ENCODE results near the gene RUNDC3A. TPM values are rescaled to one million over a fixed set of nuclear protein-coding genes. Genes with fewer than 3 reads are reported as not detected.

The RUNDC3A gene
- total and polyA plus RNA-seq, 2 of the 8 experiments (the other 6 are each of a cell fraction or from before 2014, with no cell fraction given): 6.4 to 13.8 TPM

DNA sequence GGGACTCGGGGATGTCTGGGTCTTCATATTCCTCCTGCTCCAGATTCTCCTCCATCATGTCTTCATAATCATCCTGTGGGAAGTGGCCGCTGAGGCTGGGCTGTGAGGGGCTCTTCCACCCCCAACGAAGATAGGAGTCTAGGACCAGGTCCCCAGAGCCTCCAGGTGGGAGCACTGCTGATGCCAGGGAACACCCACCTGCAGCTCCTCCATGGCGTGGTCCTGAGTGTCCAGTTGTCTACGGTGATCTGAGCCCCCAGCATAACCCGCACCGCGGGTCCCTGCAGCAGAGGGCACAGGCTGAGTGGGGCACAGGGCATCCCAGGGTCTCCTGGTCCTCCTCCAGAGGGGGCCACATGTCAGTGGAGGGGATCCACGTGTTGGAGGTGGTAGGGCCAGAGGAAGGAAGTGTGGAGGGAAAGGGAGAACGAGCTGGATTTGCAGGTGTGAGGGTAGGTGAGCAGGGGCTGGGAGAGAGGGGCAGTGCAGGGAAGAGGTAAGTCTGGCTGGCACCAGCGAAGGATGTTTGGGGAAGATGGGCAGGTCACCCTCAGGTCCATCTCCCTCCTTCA, 45.7 kb upstream of the RUNDC3A start:
- Histone ChIP-seq H3K79me1 (ENCODE audit: low read depth, low read length) (no peaks in the 10 kb centered on the region), H3K23ac (ENCODE audit: insufficient read length) (no peak overlapping the region), H4K5ac (ENCODE audit: insufficient read length, low read depth, low read length) (no peak overlapping the region), H2AFZ (ENCODE audit: low read length) (no peak overlapping the region), H3K4me3 (ENCODE audit: extremely low read depth in 1 of 4, insufficient read depth in 2 of 4, low read depth in 3 of 4, low read length in 4 of 4) (no peak overlapping the region), H2BK15ac (ENCODE audit: low read length) (no peak overlapping the region), H3K56ac (replicated peaks; ENCODE audit: insufficient read length, low read depth, low read length) (no peak overlapping the region), H3K27ac (ENCODE audit: low read depth, low read length) (no peak overlapping the region), H2BK5ac (ENCODE audit: low read depth, low read length) (no peak overlapping the region), H4K20me1 (replicated peaks in 1 of 2; ENCODE audit: control insufficient read depth in 1 of 2, insufficient read depth in 2 of 2, low read length in 2 of 2) (no peaks in the 10 kb centered on the region), H3K4ac (replicated peaks; ENCODE audit: insufficient read length, low read depth, low read length) (no peak overlapping the region), H3K36me3 (ENCODE audit: control insufficient read depth in 2 of 4, insufficient read depth in 4 of 4, low read length in 3 of 4) (no peaks in the 10 kb centered on the region), H3K4me1 (replicated peaks in 1 of 4; ENCODE audit: control insufficient read depth in 3 of 4, insufficient read depth in 4 of 4, low read length in 3 of 4) (no peaks in the 10 kb centered on the region), H3K79me2 (ENCODE audit: control insufficient read depth in 1 of 2, insufficient read depth in 2 of 2, low read length in 2 of 2) (no peaks in the 10 kb centered on the region), H3K18ac (ENCODE audit: extremely low read depth, low read length) (no peak overlapping the region), H2AK5ac (ENCODE audit: low read depth, low read length) (no peak overlapping the region), H3K27me3 (replicated peaks in 1 of 4; ENCODE audit: control insufficient read depth in 3 of 4, extremely low read depth in 1 of 4, insufficient read depth in 3 of 4, low read length in 3 of 4) (no peaks in the 10 kb centered on the region), H2BK20ac (ENCODE audit: low read length) (no peak overlapping the region), H3K9me3 (ENCODE audit: insufficient read depth in 2 of 2, low read depth in 1 of 2, low read length in 1 of 2) (no peaks in the 10 kb centered on the region), H2BK12ac (ENCODE audit: low read depth, low read length) (no peak overlapping the region), H4K91ac (replicated peaks; ENCODE audit: insufficient read length, low read length) (peak overlapping the region; percentile 65), H3K23me2 (ENCODE audit: low read depth, low read length) (no peaks in the 10 kb centered on the region), H3K9ac (replicated peaks in 1 of 4; ENCODE audit: extremely low read depth in 1 of 4, low read depth in 3 of 4, low read length in 3 of 4) (no peak overlapping the region), H2BK120ac (replicated peaks; ENCODE audit: low read depth, low read length) (no peak overlapping the region), H4K8ac (ENCODE audit: extremely low read depth, insufficient read depth, low read length) (0 out of 2 replicates have a peak overlapping the region, but pooled peaks have one; percentile 11), H3K14ac (ENCODE audit: insufficient read length) (no peak overlapping the region), H3K4me2 (ENCODE audit: insufficient read depth in 1 of 2, low read depth in 2 of 2, low read length in 2 of 2) (no peak overlapping the region)
- no peak for FAIRE-seq
- DNase-seq (ENCODE audit: low read depth in 1 of 2, low spot score in 2 of 2): no peak
- ChIA-PET CTCF (ENCODE audit: partially characterized antibody) (interaction anchor here (0.6 to 1.4 kb wide), 6 partner anchors 12 to 270 kb away, joined by 3 to 6 read pairs (median 3); no protein-coding TSS in a partner anchor), POLR2A (ENCODE audit: partially characterized antibody) (no interaction called here)
- WGBS, 2 experiments (ENCODE audit: extremely low coverage in 1 of 2, insufficient coverage in 1 of 2, insufficient read length in 1 of 2, insufficient replicate concordance in 2 of 2, low coverage in 1 of 2, low lambda C conversion rate in 2 of 2, missing lambda C conversion rate in 1 of 2): 88% methylated on average over 10 of the region's 11 CpGs; no CpG with 5 or more reads in 1 of the 2 experiments
- TF ChIP-seq KDM4A (IDR thresholded peaks at IDR 0.05; ENCODE audit: low read depth, low read length, severe bottlenecking) (no peak), GTF2F1 (IDR thresholded peaks at IDR 0.05; ENCODE audit: borderline replicate concordance, low read depth, low read length) (no peak)
